Measurements from ENCODE around the gene BAK1.

The BAK1 gene

GRCh38 chr6:33585403-33586107 lies 5.5 kb upstream of the BAK1 start:
- H2AFZ ChIP-seq (ENCODE audit: low read length, unreplicated experiment), result peak overlapping the region; percentile 36
- peaks cover 13% of the 10 kb centered on the region for H3K4me1 ChIP-seq (ENCODE audit: control insufficient read depth, insufficient read depth, low read length, unreplicated experiment)
- H3K27me3 ChIP-seq (ENCODE audit: insufficient read depth, low read length), result no peaks in the 10 kb centered on the region
- H3K27ac ChIP-seq (ENCODE audit: low read depth, low read length), result no peak overlapping the region
- H3K4me3 ChIP-seq (ENCODE audit: low read depth, low read length), result no peak overlapping the region
- no peaks in the 10 kb centered on the region for H3K36me3 ChIP-seq (ENCODE audit: insufficient read depth, low read length)
- H3K79me2 ChIP-seq (ENCODE audit: control insufficient read depth, insufficient read depth, low read length, unreplicated experiment), result no peaks in the 10 kb centered on the region

GRCh38 chr6:33584700-33585402 lies 4.8 kb upstream of the BAK1 start:
- Histone ChIP-seq H3K4me1 (ENCODE audit: control insufficient read depth, insufficient read depth, low read length, unreplicated experiment) (peaks cover 6% of the 10 kb centered on the region), H2AFZ (ENCODE audit: low read length, unreplicated experiment) (no peak overlapping the region), H3K4me3 (ENCODE audit: low read depth, low read length) (no peak overlapping the region), H3K27me3 (ENCODE audit: insufficient read depth, low read length) (no peaks in the 10 kb centered on the region), H3K79me2 (ENCODE audit: control insufficient read depth, insufficient read depth, low read length, unreplicated experiment) (peaks cover 2% of the 10 kb centered on the region), H3K36me3 (ENCODE audit: insufficient read depth, low read length) (no peaks in the 10 kb centered on the region), H3K27ac (ENCODE audit: low read depth, low read length) (no peak overlapping the region)

- no peaks in the 10 kb centered on the region for H3K36me3 ChIP-seq (ENCODE audit: insufficient read depth, low read length)
- peaks cover 3% of the 10 kb centered on the region for H3K4me1 ChIP-seq (ENCODE audit: control insufficient read depth, insufficient read depth, low read length, unreplicated experiment)
- peaks cover 13% of the 10 kb centered on the region for H3K79me2 ChIP-seq (ENCODE audit: control insufficient read depth, insufficient read depth, low read length, unreplicated experiment)
- H3K27ac ChIP-seq (ENCODE audit: low read depth, low read length), result no peak overlapping the region
- no peak overlapping the region for H2AFZ ChIP-seq (ENCODE audit: low read length, unreplicated experiment)
- H3K27me3 ChIP-seq (ENCODE audit: insufficient read depth, low read length), result no peaks in the 10 kb centered on the region
- no peak overlapping the region for H3K4me3 ChIP-seq (ENCODE audit: low read depth, low read length)
Observed at GRCh38 chr6:33583591-33584155, 3.6 kb upstream of the BAK1 start.

GRCh38 chr6:33581186-33581585 lies 1.1 kb upstream of the BAK1 start:
- peaks cover 23% of the 10 kb centered on the region for H3K4me1 ChIP-seq (ENCODE audit: control insufficient read depth, insufficient read depth, low read length, unreplicated experiment)

GRCh38 chr6:33578588-33579011 lies 1.5 kb downstream of the BAK1 start:
- H2AFZ ChIP-seq (ENCODE audit: low read length, unreplicated experiment), result no peak overlapping the region
- peak overlapping the region; percentile 94 for H3K4me3 ChIP-seq (ENCODE audit: low read depth, low read length)

More at GRCh38 chr6:33581186-33581585, 1.1 kb upstream of the BAK1 start:
- Histone ChIP-seq H3K79me2 (ENCODE audit: control insufficient read depth, insufficient read depth, low read length, unreplicated experiment) (peaks cover 33% of the 10 kb centered on the region), H2AFZ (ENCODE audit: low read length, unreplicated experiment) (no peak overlapping the region), H3K4me3 (ENCODE audit: low read depth, low read length) (no peak overlapping the region), H3K36me3 (ENCODE audit: insufficient read depth, low read length) (no peaks in the 10 kb centered on the region), H3K27me3 (ENCODE audit: insufficient read depth, low read length) (no peaks in the 10 kb centered on the region), H3K27ac (ENCODE audit: low read depth, low read length) (no peak overlapping the region)

GRCh38 chr6:33578164-33578563 lies 1.9 kb downstream of the BAK1 start:
- H3K4me3 ChIP-seq (ENCODE audit: low read depth, low read length), result peak overlapping the region; percentile 94

More at GRCh38 chr6:33578588-33579011, 1.5 kb downstream of the BAK1 start:
- Histone ChIP-seq H3K27ac (ENCODE audit: low read depth, low read length) (no peak overlapping the region; the same call in 1 of the 2 replicates), H3K79me2 (ENCODE audit: control insufficient read depth, insufficient read depth, low read length, unreplicated experiment) (peaks cover 33% of the 10 kb centered on the region), H3K36me3 (ENCODE audit: insufficient read depth, low read length) (peaks cover 6% of the 10 kb centered on the region; the same call in 1 of the 2 replicates), H3K27me3 (ENCODE audit: insufficient read depth, low read length) (no peaks in the 10 kb centered on the region), H3K4me1 (ENCODE audit: control insufficient read depth, insufficient read depth, low read length, unreplicated experiment) (peaks cover 23% of the 10 kb centered on the region)

GRCh38 chr6:33577718-33578117 lies 2.4 kb downstream of the BAK1 start:
- peak overlapping the region; percentile 94; the same call in 1 of the 2 replicates for H3K4me3 ChIP-seq (ENCODE audit: low read depth, low read length)
- H3K4me1 ChIP-seq (ENCODE audit: control insufficient read depth, insufficient read depth, low read length, unreplicated experiment), result peaks cover 23% of the 10 kb centered on the region
- peak overlapping the region; percentile 33; the same call in 1 of the 2 replicates for H3K27ac ChIP-seq (ENCODE audit: low read depth, low read length)
- H2AFZ ChIP-seq (ENCODE audit: low read length, unreplicated experiment), result no peak overlapping the region
- H3K36me3 ChIP-seq (ENCODE audit: insufficient read depth, low read length), result peaks cover 6% of the 10 kb centered on the region; the same call in 1 of the 2 replicates
- peaks cover 33% of the 10 kb centered on the region for H3K79me2 ChIP-seq (ENCODE audit: control insufficient read depth, insufficient read depth, low read length, unreplicated experiment)
- no peaks in the 10 kb centered on the region for H3K27me3 ChIP-seq (ENCODE audit: insufficient read depth, low read length)

More at GRCh38 chr6:33578164-33578563, 1.9 kb downstream of the BAK1 start:
- H3K27me3 ChIP-seq (ENCODE audit: insufficient read depth, low read length), result no peaks in the 10 kb centered on the region
- peaks cover 33% of the 10 kb centered on the region for H3K79me2 ChIP-seq (ENCODE audit: control insufficient read depth, insufficient read depth, low read length, unreplicated experiment)
- no peak overlapping the region; the same call in 1 of the 2 replicates for H3K27ac ChIP-seq (ENCODE audit: low read depth, low read length)
- H2AFZ ChIP-seq (ENCODE audit: low read length, unreplicated experiment), result no peak overlapping the region
- H3K36me3 ChIP-seq (ENCODE audit: insufficient read depth, low read length), result peaks cover 6% of the 10 kb centered on the region; the same call in 1 of the 2 replicates
- H3K4me1 ChIP-seq (ENCODE audit: control insufficient read depth, insufficient read depth, low read length, unreplicated experiment), result peaks cover 23% of the 10 kb centered on the region

GRCh38 chr6:33577106-33577535 lies 3.0 kb downstream of the BAK1 start:
- no peaks in the 10 kb centered on the region for H3K27me3 ChIP-seq (ENCODE audit: insufficient read depth, low read length)
- H3K4me3 ChIP-seq (ENCODE audit: low read depth, low read length), result peak overlapping the region; percentile 9
- peaks cover 33% of the 10 kb centered on the region for H3K79me2 ChIP-seq (ENCODE audit: control insufficient read depth, insufficient read depth, low read length, unreplicated experiment)
- peaks cover 6% of the 10 kb centered on the region; the same call in 1 of the 2 replicates for H3K36me3 ChIP-seq (ENCODE audit: insufficient read depth, low read length)
- H3K4me1 ChIP-seq (ENCODE audit: control insufficient read depth, insufficient read depth, low read length, unreplicated experiment), result peaks cover 23% of the 10 kb centered on the region
- H3K27ac ChIP-seq (ENCODE audit: low read depth, low read length), result peak overlapping the region; percentile 33
- no peak overlapping the region for H2AFZ ChIP-seq (ENCODE audit: low read length, unreplicated experiment)

- peaks cover 27% of the 10 kb centered on the region for H3K4me1 ChIP-seq (ENCODE audit: control insufficient read depth, insufficient read depth, low read length, unreplicated experiment)
- peaks cover 6% of the 10 kb centered on the region; the same call in 1 of the 2 replicates for H3K36me3 ChIP-seq (ENCODE audit: insufficient read depth, low read length)
- peaks cover 33% of the 10 kb centered on the region for H3K79me2 ChIP-seq (ENCODE audit: control insufficient read depth, insufficient read depth, low read length, unreplicated experiment)
- peak overlapping the region; percentile 33 for H3K27ac ChIP-seq (ENCODE audit: low read depth, low read length)
- peak overlapping the region; percentile 9; the same call in 1 of the 2 replicates for H3K4me3 ChIP-seq (ENCODE audit: low read depth, low read length)
- H3K27me3 ChIP-seq (ENCODE audit: insufficient read depth, low read length), result no peaks in the 10 kb centered on the region
- no peak overlapping the region for H2AFZ ChIP-seq (ENCODE audit: low read length, unreplicated experiment)
Observed at GRCh38 chr6:33576668-33577067, 3.4 kb downstream of the BAK1 start.

GRCh38 chr6:33575211-33575610 lies 4.9 kb downstream of the BAK1 start:
- H3K4me1 ChIP-seq (ENCODE audit: control insufficient read depth, insufficient read depth, low read length, unreplicated experiment), result peaks cover 31% of the 10 kb centered on the region
- peaks cover 6% of the 10 kb centered on the region; the same call in 1 of the 2 replicates for H3K36me3 ChIP-seq (ENCODE audit: insufficient read depth, low read length)
- peaks cover 33% of the 10 kb centered on the region for H3K79me2 ChIP-seq (ENCODE audit: control insufficient read depth, insufficient read depth, low read length, unreplicated experiment)
- H3K4me3 ChIP-seq (ENCODE audit: low read depth, low read length), result no peak overlapping the region
- no peak overlapping the region for H3K27ac ChIP-seq (ENCODE audit: low read depth, low read length)
- H2AFZ ChIP-seq (ENCODE audit: low read length, unreplicated experiment), result no peak overlapping the region
- no peaks in the 10 kb centered on the region for H3K27me3 ChIP-seq (ENCODE audit: insufficient read depth, low read length)
